Activated CD8-positive, alpha-beta memory T cell treated with anti-CD3 and anti-CD28 coated beads, Interleukin-2, amount 50 U/mL, for 1 hour (primary cell): ENCODE results near the gene TXNDC16.
"Not testable (repeated sequence)": the region's sequence is repeated elsewhere in the genome, so short reads cannot be mapped to it uniquely, and the experiment has no call there.

ENCODE experiments used
- DNase-seq: peaks from one replicate; pipeline ENCODE4 v3.0.0-alpha.2; 2020; ENCODE audit errors: extremely low read depth

The TXNDC16 gene

DNA sequence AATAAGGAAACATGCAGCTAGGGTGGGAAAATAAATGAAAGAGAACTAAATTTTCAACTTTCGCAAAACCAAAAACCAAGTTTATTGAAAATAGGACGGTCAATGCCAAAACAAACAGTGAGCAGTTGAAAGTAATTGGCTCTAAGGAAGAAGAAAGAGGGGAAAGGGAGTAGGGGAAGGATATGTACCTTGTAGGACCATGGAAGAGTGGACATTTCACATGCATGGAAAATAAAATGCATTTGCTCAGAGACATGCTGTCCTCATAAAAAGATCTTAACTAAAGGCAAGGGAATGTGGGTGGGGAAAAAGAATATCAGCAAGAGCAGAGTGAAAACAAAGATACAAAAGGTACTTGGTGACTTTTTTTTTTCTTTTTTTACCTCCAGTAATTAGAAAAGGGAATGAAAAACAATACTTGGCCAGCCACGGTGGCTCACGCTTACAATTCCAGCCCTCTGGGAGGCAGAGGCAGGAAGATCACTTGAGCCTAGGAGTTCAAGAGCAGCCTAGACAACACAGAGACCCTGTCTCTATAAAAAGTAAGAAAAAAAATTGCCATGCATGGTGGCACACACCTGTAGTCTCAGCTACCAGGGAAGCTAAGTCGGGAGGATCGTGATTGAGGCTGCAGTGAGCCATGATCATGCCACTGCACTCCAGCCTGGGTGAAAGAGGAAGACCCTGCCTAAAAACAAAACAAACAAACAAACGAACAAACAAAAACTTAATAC is 6.6 kb downstream of the TXNDC16 start:
- no peak for DNase-seq

DNA sequence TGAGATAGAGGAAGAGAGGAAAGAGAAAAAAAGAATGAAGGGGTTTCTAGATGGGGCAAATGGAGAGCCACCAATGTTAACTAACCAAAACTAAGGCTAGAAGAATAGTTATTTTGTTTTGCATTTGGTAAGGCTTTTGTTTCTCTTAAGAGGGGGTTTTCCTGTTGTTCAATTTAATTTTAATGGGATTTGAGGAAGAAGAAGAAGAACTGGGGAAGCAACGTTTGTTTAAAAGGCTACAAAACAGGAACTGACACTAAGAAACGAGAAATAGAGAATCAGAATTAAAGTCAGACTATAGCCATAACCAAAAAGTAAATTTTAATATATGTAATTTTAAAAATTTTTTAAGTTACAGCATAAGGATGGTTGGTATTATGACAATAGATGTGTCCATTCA is 13.7 kb downstream of the TXNDC16 start:
- no peak for DNase-seq

DNA sequence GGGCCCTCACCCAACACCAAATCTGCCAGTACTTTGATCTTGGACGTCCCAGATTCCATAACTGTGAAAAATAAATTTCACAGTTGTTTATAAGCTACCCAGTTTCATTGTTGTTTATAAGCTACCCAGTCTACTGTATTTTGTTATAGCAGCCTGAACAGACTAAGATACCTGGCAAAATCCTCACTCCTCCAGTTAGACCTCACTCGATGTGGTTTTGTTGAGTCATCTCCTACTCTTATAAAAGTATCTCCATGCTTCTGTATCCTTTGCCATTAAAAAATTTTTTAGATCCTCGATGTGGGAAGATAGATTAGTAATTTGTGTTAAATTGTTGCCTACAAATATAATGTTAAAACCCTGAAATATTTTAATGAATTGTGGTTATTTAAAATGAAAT is 16.0 kb downstream of the TXNDC16 start:
- no peak for DNase-seq

DNA sequence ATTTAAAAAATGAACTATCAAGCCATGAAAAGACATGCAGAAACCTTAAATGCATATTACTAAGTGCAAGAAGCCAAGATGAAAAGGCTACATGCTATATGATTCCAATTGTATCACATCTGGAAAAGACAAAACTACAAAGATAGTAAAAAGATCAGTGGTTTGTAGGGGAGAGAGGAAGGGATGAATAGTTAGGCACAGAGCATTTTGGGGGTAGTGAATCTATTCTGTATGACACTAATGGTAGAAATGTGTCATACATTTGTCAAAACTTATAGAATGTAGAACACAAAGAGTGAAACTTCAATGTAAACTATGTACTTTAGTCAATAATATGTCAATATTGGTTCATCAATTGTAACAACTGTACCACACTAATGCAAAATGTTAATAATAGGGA is 20.8 kb downstream of the TXNDC16 start:
- DNase-seq, result no peak

DNA sequence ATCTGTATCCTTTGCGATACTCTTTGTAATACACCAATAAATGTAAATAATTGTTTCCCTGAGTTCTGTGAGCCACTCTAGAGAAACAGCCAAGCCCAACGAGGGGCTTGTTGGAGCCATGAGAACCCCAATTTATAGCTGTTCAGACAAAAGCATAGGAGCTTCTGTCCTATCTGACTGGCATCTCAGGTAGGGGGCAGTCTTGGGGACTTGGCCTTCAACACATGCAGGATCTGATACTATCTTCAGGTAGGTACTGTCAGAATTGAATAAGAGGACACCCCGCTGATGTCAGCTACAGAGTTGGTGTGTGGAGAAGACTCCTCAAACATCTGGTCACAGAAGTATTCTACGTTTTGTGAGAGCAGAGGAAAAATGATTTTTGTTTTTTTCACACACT is 25.3 kb downstream of the TXNDC16 start:
- DNase-seq, result no peak

DNA sequence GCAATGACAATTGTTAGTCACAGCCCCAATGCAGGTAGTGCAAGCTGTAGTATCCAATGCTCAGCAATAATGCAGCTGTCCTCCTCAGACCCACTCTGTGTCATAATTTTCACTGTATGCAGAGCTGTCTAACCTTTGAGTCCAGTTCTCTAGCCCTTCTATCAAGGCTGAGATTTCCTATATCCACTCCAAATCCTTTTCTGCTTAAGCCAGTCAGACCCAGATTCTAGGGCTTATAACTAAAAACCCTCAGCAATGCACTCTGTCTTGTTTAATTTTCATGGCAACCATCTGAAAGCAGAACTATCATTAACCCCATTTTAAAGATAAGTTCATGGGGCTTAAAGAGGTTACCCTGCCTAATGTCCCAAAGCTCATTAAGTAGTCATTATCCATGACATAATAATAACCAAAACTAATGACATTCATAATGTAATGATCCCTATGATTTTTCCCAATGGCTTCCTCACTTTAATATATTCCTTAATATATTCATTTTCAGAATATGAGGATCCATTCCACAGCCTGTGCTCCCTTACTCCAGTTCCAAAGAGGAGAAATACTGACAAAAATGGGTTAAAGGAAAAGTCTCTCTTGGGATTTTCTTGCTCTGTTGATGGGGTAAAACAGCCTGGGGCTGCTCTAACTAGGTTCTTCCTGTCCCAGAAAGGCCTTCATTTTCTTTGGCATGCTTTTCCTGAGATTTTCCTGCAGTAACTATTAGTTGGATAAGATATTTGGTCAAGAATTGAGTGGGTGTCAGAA is 29.5 kb downstream of the TXNDC16 start:
- no peak for DNase-seq

DNA sequence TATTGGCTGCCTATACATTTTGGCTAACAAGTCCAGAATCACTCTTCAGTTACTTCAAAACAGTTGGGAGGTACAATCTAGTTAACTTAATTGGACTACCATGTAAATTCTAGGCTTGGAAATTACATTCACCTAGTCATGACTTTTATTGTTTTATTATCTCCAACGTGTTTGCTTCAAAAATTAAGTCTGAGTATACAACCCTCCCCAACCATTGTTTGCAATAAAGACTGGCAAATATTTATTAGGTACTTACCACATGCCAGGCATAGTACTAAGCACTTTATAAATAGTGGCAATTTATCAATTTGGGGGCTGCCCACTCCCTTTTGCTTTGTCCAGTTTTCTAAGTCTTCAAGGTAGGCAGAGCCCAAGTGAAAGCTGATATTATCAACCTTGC is 30.3 kb downstream of the TXNDC16 start:
- DNase-seq, result no peak

DNA sequence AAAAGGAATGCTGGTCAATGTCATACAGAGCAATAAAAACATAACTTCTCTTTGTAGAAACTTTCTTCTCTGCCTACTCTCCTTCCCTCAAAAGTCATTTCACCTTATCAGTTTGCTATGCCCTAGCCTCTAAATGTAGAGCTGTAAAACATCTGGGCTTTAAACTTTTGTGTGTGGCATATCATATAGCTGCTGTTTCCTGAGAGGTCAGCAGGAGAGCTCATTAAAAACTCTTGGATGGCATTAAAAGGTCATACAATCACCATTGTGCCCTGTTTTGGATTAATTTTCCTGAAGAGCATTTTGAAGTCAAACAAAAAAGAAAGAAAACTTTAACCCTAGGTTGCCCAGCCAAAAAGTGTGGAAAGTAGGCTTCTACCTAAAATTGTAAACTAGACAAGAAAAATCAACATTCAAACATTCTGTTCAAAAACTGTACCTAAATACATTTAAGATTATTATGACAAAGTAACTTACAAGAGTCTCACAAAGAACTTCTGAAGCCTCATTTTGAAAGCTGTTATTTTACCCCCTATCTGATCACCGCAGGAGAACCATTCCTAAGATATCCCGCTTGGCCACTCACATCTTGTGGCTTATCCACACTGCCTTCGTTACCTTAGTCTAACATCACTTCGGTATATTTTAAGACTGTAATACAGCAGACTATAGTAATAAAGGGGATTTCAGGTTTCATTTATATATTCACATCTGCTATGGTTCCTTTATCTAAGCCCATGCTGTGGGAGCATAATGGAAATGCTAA is 38.1 kb downstream of the TXNDC16 start:
- DNase-seq, result no peak

DNA sequence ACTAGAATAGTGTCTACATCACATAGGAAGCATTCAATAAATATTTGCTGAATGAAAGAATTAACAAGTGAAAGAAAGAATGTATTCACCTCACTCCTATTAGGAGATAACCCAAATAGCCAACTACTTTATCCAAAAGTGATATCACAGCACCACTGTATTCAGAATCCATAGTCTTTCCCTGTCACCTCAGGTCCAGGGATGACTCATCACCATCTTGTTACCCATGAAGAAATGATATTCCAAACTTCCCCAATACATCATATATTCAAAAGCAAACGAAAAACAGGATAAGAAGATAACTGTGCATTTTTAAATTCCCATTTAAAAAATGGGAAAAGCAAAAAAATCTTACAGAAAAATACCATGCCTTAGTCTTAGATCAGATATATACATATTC is 39.1 kb downstream of the TXNDC16 start:
- no peak for DNase-seq

DNA sequence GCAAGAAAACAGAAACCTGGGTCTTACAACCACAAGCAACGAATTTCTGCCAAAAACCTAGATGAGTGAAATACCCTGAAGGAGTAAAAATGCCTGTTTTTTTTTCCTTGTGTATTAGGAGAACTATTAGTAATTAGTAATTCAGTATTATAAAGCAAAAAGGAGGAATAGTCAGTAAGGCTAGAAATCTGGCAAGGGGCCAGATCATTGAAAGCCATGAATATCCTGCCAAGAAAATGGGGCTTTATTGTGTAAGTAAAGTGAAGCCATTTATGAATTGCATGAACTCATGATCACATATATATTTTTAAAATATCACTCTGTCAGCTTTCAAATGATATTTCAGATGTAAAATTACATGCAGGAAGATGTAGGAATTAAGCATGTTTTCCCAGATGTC is 57.9 kb downstream of the TXNDC16 start:
- DNase-seq, result no peak

DNA sequence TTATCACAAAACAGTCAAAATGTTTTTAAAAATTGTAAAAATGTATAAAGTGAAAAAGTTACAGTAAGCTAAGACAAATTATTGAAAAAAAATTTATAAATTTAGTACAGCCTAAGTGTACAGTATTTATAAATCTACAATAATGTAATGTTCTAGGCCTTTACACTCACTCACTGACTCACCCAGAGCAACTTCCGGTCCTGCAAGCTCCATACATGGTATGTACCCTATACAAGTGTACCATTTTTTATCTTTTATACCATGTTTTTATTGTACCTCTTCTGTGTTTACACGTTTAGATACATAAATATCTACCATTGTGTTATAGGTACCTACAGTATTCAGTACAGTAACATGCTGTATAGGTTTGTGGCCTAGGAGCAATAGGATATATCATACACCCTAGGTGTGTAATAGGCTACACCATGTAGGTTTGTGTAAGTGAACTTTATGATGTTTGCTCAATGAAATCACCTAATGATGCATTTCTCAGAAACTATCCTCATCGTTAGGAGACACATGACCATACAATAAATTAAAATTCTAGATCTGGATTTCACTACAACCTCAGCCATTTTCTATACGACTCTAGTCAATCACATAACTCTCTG is 66.8 kb downstream of the TXNDC16 start:
- no peak for DNase-seq

DNA sequence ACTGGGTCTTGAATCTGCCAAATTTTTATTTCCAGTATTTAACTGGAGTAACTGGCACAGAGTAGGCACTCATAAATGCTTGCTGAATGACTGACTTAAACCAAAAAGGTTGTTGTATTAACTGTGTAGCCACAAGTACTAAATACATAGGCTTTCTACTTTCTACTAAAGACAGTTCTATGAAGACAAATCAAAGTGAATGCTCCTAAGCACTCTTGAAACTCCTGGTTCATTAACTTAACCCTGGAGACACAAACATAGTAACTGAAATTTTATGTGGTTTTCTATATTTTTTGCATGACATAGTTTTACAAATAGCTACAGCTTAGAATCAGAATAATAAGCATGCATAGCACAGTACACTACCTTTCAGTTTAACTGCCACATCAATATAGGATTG is 70.4 kb downstream of the TXNDC16 start:
- DNase-seq, result no peak

DNA sequence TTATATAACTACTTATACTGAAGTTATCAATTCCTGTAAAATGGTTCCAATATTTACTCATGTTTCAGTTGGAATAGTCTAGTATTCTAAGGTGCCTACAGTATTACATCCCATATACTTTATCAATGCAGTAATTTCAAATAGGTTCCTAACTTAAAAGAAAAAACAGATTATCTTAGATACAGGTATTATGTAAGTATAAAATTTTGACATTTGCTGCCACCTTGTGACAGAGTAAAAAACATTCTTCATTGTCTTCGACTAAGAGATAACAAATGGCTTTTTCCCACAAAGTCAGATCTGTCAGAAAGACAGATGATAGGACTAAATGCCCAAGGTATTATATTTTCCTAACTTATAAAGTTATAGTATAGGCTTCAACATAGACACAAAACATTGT is 78.7 kb downstream of the TXNDC16 start:
- no peak for DNase-seq

DNA sequence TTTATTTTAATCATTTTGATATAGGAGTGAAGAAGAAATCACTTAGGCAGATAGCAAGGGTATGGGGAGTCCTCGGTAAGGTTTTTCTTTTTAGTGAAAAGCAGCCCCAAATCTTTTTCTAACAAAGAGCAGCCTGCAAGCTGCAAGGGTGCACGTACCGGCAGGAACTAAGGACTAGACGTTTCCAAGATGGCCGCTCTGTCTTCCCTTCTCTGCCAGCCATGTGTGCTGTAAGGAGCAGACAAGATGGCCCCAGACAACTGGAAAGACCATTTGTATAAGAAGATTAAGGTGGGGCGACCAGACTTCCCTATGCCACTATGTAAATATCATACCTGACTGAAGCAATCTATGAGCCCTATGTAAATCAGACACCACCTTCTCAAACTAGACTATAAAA is 79.6 kb downstream of the TXNDC16 start:
- DNase-seq, result no peak

DNA sequence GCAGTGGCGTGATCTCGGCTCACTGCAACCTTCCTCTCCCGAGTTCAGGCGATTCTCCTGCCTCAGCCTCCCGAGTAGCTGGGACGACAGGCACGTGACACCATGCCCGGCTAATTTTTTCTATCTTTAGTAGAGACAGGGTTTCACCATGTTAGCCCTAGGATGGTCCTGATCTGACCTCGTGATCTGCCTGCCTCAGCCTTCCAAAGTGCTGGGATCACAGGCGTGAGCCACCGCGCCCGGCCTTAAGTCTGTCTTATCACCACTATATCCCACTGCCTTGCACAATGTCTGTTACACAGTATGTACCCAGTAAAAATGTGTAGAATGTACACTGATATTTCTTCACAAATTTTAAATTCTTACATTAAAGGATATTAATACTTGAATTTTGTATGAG is 80.1 kb downstream of the TXNDC16 start:
- not testable (repeated sequence) for DNase-seq

DNA sequence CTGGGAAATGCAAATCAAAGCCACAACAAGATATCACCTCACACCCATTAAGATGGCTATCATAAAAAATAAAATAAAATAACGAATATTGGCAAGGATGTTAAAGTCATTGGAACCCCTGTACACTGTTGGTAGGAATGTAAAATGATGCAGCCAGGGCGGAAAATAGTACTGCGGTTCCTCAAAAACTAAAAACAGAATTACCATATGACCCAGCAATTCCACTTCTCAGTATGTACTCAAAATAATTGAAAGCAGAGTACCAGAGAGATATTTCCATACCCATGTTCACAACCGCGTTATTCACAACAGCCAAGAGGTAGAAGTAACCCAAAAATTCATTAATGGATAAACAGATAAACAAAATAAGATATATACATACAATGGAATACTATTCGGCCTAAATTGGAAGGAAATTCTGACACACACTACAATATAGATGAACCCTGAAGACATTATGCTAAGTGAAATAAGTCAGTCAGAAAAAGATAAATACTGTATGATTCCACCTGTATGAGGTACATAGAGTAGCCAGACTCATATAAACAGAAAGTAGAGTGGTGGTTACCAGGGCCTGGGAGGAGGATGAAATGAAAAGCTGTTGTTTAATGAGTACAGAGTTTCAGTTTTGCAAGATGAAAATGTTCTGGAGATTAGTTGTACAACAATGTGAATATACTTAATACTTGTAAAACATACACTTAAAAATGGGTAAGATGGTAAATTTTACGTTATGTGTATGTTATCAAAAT is 84.6 kb downstream of the TXNDC16 start:
- no peak for DNase-seq

DNA sequence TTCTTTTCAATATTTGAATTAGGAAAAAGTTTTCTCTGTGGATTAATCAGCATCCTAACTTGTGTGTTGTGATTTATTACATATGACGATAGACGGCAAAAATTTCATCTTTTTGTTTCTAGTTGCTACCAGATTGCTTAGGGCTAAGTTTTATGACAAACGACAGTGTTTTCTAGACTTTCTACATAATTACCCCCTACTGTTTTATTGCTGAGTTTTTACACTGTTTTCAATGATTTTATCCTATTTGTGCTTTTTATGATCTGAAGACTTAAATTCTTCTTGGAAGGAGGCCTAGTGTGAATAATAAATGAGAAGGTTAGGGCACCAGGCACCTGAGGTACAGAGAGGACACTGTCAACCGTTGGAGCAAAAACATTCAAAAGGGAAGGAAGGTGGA is 88.1 kb downstream of the TXNDC16 start:
- no peak for DNase-seq

DNA sequence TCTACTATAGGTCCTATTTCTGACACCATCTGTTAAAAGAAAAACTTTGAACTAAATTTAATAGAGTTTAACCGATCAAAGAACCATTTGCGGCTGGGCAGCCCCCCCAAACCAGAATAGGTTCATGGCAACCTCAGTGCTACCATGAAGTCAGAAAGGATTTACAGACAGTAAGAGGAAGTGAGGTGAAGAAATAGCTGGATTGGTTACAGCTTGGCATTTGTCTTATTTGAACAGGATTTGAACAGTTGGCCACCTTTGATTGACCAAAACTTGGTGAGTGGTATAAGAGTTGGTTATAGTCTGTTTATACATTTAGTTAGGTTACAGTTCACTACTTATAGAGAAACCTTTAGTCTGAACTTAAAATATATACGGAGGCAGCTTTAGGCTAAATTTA is 88.9 kb downstream of the TXNDC16 start:
- DNase-seq, result no peak

DNA sequence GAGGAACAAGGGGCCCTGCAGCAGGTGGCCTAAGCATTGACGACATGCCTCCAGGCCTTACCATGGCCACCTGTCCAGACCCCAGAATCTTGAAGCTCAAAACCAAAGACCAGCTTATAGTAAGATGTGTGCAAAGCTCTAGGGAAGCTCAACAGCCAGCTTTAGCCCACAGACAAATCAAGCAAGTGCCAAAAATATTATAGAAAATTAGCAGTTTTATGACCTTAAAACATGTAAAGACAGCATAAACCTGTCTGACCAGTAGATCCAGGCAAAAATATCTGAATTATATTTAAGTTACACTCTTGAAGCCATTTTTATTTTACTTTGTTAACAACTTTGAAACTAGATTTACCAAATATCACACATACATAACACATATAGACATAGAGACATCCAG is 90.6 kb downstream of the TXNDC16 start:
- no peak for DNase-seq

DNA sequence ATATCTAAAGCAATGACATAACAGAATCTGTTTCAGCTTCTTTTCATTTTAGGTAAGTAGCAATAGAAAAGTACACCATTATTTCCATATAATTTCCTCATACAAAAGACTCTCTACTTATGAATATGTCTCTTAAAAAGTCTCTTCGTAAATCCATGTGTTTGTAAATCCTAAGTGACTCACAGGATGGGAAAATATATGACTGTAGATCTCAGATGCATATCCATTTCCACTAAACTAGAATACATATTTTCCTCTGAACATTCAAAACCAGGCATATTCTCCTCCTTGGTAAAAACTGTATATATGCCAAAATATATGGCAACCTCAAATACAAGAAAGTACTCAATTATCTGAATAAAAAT is 93.6 kb downstream of the TXNDC16 start:
- DNase-seq, result no peak

DNA sequence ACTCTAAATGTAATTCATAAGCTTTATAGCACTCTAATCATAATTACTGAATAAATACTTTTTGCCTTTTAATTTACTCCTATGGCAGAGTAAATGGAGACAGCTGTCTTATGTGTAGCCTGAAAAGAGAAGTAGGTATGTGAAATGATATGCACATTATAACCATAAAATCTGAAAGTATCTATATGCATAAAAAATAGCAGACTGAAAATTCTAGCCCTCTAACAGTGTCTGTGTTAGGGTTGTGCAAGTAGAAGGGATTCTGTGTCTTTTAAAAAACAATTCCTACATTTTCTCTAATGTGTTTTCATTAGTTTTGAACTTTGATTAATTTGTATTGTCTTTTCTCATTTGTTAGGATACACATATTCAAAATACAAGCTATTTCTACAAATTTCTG is 94.9 kb downstream of the TXNDC16 start:
- no peak for DNase-seq
